GM12878 (cell line): ENCODE measurements around the gene INO80C. TPM values are rescaled to one million over a fixed set of nuclear protein-coding genes. Genes with fewer than 3 reads are reported as not detected.

Source experiments
- ATAC-seq: fragments of 200-7000 bp; cut with Tn5 transposase; 3 replicates; pipeline ENCODE4 v1.9.1; 2020; ENCODE audit warnings: mild to moderate bottlenecking, moderate library complexity
- BruUV-seq: library from RNA; stranded (reverse); fragments of 400-500 nt; replicated peaks from 2 replicates; lab custom pipeline; 2021; lab: Mats Ljungman, UMichigan
- CTCF ChIA-PET: fragments of 300-600 bp; sonication (Branson Sonifier 250); formaldehyde crosslinking; extraction: SDS; loops from one replicate; lab custom pipeline; 2021; ENCODE audit warnings: inconsistent platforms; lab: Yijun Ruan, JAX
- POLR2A ChIA-PET: fragments of 350-600 bp; formaldehyde crosslinking; extraction: SDS; loops from one replicate; lab custom pipeline; 2021; ENCODE audit warnings: inconsistent platforms; lab: Charles Lee
- RAD21 ChIA-PET: fragments of 300-600 bp; sonication (Branson Sonifier 250); formaldehyde crosslinking; loops from one replicate; lab custom pipeline; 2023; ENCODE audit warnings: antibody characterized with exemption; ENCODE audit not compliant: unreplicated experiment; lab: Charles Lee
- SMC1A ChIA-PET: fragments of 300-600 bp; sonication (Branson Sonifier 250); formaldehyde crosslinking; loops from one replicate; lab custom pipeline; 2023; ENCODE audit not compliant: unreplicated experiment, uncharacterized antibody; lab: Charles Lee
- DNase-seq: peaks from one replicate; pipeline ENCODE4 v3.0.0-alpha.2; 2011; ENCODE audit warnings: low read depth, low spot score
- FAIRE-seq: peaks from 3 replicates; lab custom pipeline; 2011; peaks lifted over from hg19 to GRCh38; lab: Jason Lieb, UNC
- H2AFZ ChIP-seq: 2 replicates; pipeline ENCODE4 v1.6.0; 2011; ENCODE audit warnings: low read depth, low read length, control low read depth; ENCODE audit not compliant: control insufficient read depth
- H3K27ac ChIP-seq: 2 replicates; pipeline ENCODE4 v1.5.1; 2011; ENCODE audit warnings: control low read depth; ENCODE audit not compliant: control insufficient read depth, insufficient read depth
- H3K27me3 ChIP-seq, 2 experiments: replicated peaks in 1 of 2; 2 replicates each; pipeline versions ENCODE4 v1.6.0 to v1.6.1; 2011; ENCODE audit warnings: low read length in 1 of 2; ENCODE audit not compliant: control insufficient read depth in 2 of 2, insufficient read depth in 2 of 2
- H3K36me3 ChIP-seq, 2 experiments: 2 replicates each; pipeline ENCODE4 v1.5.1; 2011; ENCODE audit warnings: low read length in 1 of 2; ENCODE audit not compliant: control insufficient read depth in 2 of 2, insufficient read depth in 2 of 2
- H3K4me1 ChIP-seq: 2 replicates; pipeline ENCODE4 v1.6.1; 2011; ENCODE audit warnings: mild to moderate bottlenecking, low read length, moderate library complexity, mixed read lengths; ENCODE audit not compliant: control insufficient read depth, insufficient read depth
- H3K4me2 ChIP-seq: 2 replicates; pipeline ENCODE4 v1.6.0; 2011; ENCODE audit warnings: control low read depth; ENCODE audit not compliant: control insufficient read depth, insufficient read depth
- H3K4me3 ChIP-seq: fragments of 200-600 bp; sonication (generic); 2 replicates; pipeline ENCODE4 v1.5.1; 2016
- H3K79me2 ChIP-seq: 2 replicates; pipeline ENCODE4 v1.6.0; 2011; ENCODE audit warnings: low read length; ENCODE audit not compliant: control insufficient read depth, insufficient read depth
- H3K9ac ChIP-seq: 2 replicates; pipeline ENCODE4 v1.8.0; 2011; ENCODE audit warnings: low read length, control low read depth, mixed read lengths; ENCODE audit not compliant: control insufficient read depth, insufficient read depth
- H3K9me3 ChIP-seq: replicated peaks from 3 replicates; pipeline ENCODE4 v1.5.1; 2011; ENCODE audit warnings: mild to moderate bottlenecking, low read length; ENCODE audit not compliant: control insufficient read depth, insufficient read depth
- H4K20me1 ChIP-seq: 2 replicates; pipeline ENCODE4 v1.6.0; 2011; ENCODE audit not compliant: control insufficient read depth, insufficient read depth
- BACH1 ChIP-seq: fragments of 450-650 bp; IDR thresholded peaks from 2 replicates; pipeline ENCODE4 v1.6.1; 2017; ENCODE audit warnings: mild to moderate bottlenecking, borderline replicate concordance
- ELK1 ChIP-seq: IDR thresholded peaks from 2 replicates; pipeline ENCODE4 v1.6.1; 2012; ENCODE audit warnings: low read depth, low read length, improper control_type of control experiment
- FOS ChIP-seq: IDR thresholded peaks from 3 replicates; pipeline ENCODE4 v1.6.1; 2011; ENCODE audit warnings: borderline replicate concordance; ENCODE audit not compliant: insufficient read length; ENCODE audit errors: extremely low read depth
- POLR2A ChIP-seq: IDR thresholded peaks from 2 replicates; pipeline ENCODE4 v1.6.1; 2011; ENCODE audit warnings: low read depth, mild to moderate bottlenecking, low read length
- RCOR1 ChIP-seq: conservative IDR thresholded peaks from 2 replicates; pipeline ENCODE4 v1.6.1; 2012; ENCODE audit warnings: low read depth, low read length, improper control_type of control experiment
- SMAD1 ChIP-seq: fragments of 450-650 bp; IDR thresholded peaks from 2 replicates; pipeline ENCODE4 v1.6.1; 2018; ENCODE audit warnings: mild to moderate bottlenecking, low read depth; ENCODE audit not compliant: partially characterized antibody
- SRF ChIP-seq, 2 experiments: IDR thresholded peaks; 2 replicates each; pipeline ENCODE4 v1.6.1; 2011; ENCODE audit warnings: low read depth in 2 of 2, low read length in 2 of 2, mild to moderate bottlenecking in 1 of 2, moderate library complexity in 1 of 2
- ZBTB33 ChIP-seq: fragments of 450-650 bp; IDR thresholded peaks from 2 replicates; pipeline ENCODE4 v1.6.1; 2017; ENCODE audit warnings: mild to moderate bottlenecking
- WGBS: methylation state at CpG from one replicate; pipeline ENCODE4 v1.1.6; 2016; ENCODE audit warnings: low lambda C conversion rate; ENCODE audit not compliant: insufficient replicate concordance, insufficient coverage; ENCODE audit errors: missing lambda C conversion rate; 5-methylcytosine and 5-hydroxymethylcytosine counted together
- in situ Hi-C: fragments of 300-500 bp; cut with MboI; formaldehyde crosslinking; loops from 9 replicates; pipeline ENCODE4 v1.14.3; 2018; ENCODE audit warnings: mixed read lengths
- intact Hi-C: fragments of 100-400 bp; cut with micrococcal nuclease; formaldehyde crosslinking; loops from one replicate; pipeline ENCODE4 v1.14.2; 2022; ENCODE audit not compliant: unreplicated experiment
- polyA plus RNA-seq, 11 experiments: library from polyadenylated mRNA; depleted of rRNA in 4 of 11; unstranded in 6 of 11; stranded (reverse) in 5 of 11; fragments of >200 nt; fragmentation: Nextera tagmentation in 4 of 11; fragmentation: Illumina TruSeq in 1 of 11; extraction: Ambion mirVana in 4 of 11; extraction: Trizol in 1 of 11; gene quantifications; 1 replicate in 1 of 11; 2 replicates in 10 of 11; pipeline versions ENCODE4 v1.2.1 to v1.2.3, GENCODE V29; 2011 to 2016; ENCODE audit warnings: inconsistent platforms in 2 of 11, missing spikeins in 2 of 11, low read depth in 1 of 11
- total RNA-seq, 4 experiments: library from RNA; depleted of rRNA in 3 of 4; stranded (reverse); fragments of >200 nt in 3 of 4; fragmentation: Illumina TruSeq in 1 of 4; extraction: Trizol in 1 of 4; gene quantifications; 2 replicates each; pipeline versions ENCODE4 v1.2.1 to v1.2.3, GENCODE V29; 2013 to 2021

INO80C gene
- total and polyA plus RNA-seq, 10 of the 15 experiments (the other 5 are each of a cell fraction or from before 2014, with no cell fraction given) = 9.9 to 43.2 (median 30.1) TPM

GRCh38 chr18:35510076-35510651 is 12.4 kb upstream of the INO80C start (continued):
- no peak for TF ChIP-seq FOS
- no peak for TF ChIP-seq ZBTB33
- TF ChIP-seq BACH1 = no peak
- TF ChIP-seq ELK1 = no peak

GRCh38 chr18:35508746-35509338 is 11.1 kb upstream of the INO80C start:
- ChIA-PET RAD21 (no interaction called here), CTCF (interaction anchor here (1.0 kb wide), 2 partner anchors 49 to 101 kb away, joined by 3 read pairs; no protein-coding TSS in a partner anchor), SMC1A (interaction anchor here (0.9 to 4.9 kb wide), 4 partner anchors 12 to 95 kb away, joined by 3 to 39 read pairs (median 4); partner anchors contain the start of gene INO80C), POLR2A (interaction anchor here (1.1 kb wide), 1 partner anchor 12 kb away, joined by 3 read pairs; no protein-coding TSS in a partner anchor)
- in situ Hi-C loops = no loop called here
- FAIRE-seq (no peak), ATAC-seq (no peak), DNase-seq (no peak)
- no peak overlapping the region for H2AFZ ChIP-seq
- intact Hi-C loops = no loop called here
- H3K27ac ChIP-seq = no peak overlapping the region
- no peaks in the 10 kb centered on the region for H3K9me3 ChIP-seq
- H3K79me2 ChIP-seq = no peaks in the 10 kb centered on the region
- H3K4me2 ChIP-seq = no peak overlapping the region
- H3K9ac ChIP-seq = no peak overlapping the region
- H3K27me3 ChIP-seq = no peaks in the 10 kb centered on the region
- TF ChIP-seq RCOR1 = no peak
- TF ChIP-seq SRF (IDR thresholded peaks at IDR 0.05; ENCODE audit: low read depth in 2 of 2, low read length in 2 of 2) = no peak
- no peak for TF ChIP-seq POLR2A
- no peak for TF ChIP-seq SMAD1
- H3K36me3 ChIP-seq = no peaks in the 10 kb centered on the region
- H4K20me1 ChIP-seq = no peaks in the 10 kb centered on the region
- no peak overlapping the region for H3K4me3 ChIP-seq
- no TSS peak for BruUV-seq
- 85% methylated on average over 6 of the region's 6 CpGs for WGBS
- H3K4me1 ChIP-seq = peaks cover 8% of the 10 kb centered on the region
